Activated CD4-positive, CD25-positive, alpha-beta regulatory T cell treated with anti-CD3 and anti-CD28 coated beads, Interleukin-2, amount 50 U/mL, for 24 hours (primary cell): Measurements from ENCODE around the gene MIDN.
"Not testable (repeated sequence)": the region's sequence is repeated elsewhere in the genome, so short reads cannot be mapped to it uniquely, and the experiment has no call there.

Experiments
- ATAC-seq, 2 donors: fragments of 150-1000 bp; cut with Tn5 transposase; one replicate each; pipeline ENCODE4 v1.10.0; 2021; ENCODE audit warnings: mild to moderate bottlenecking in 1 of 2, moderate library complexity in 1 of 2

MIDN gene

DNA sequence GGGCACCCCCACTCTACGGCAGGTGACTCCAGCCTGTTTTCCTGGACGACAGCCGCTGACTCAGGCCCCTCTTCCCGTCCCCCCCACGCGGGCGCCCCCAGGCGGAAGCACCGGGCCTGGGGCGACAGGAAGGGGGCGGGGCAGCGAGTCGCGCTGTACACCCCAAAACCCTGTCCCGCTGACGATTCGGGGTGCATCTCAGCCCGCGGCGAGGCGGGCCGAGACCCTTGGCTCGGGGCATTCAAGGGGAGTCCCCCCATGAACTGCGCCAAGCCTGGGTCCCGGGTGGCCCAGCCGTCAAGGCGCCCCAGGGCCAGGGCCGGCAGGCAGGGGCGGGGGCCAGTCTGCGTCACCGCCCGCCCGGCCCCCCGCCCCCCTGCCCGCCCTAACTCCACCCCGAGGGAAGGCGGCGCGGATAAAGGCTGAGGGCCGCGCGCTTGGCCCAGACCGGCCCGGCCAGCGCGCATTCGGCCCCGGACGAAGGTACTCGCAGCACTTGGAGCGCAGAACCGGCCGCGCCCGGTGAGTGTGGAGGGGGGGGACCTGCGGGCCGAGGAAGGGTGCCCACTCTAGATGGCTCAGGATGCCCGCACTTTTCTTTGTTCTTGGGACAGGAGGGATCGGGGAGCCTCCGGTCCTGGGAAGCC, at the start of gene MIDN:
MIDN (plus strand) TSS at position 445 of the 647 bp plus-strand sequence. CDS start 1,714 bp downstream, outside the sequence.
- peak; percentile 4 to 6 for ATAC-seq

DNA sequence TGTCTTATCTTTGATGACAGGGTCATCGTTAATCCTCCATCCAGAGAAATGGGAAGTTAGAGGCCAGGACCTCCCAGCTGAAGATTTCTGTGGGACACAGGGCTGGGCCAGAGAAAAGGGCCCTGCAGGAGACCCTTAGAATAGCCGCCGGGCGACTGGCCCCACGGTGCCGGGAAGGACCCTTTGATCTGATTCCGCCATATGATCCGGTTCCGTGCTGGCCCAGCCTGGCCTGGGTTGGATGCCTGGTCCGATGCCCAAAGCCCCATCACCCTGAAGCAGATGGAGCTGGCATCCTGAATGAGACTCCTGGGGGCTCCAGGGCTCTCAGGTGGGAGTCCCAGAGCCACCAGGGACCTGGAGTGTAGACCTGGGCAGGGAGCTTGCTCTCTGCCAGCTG, 48.9 kb upstream of the MIDN start:
- no peak for ATAC-seq

- not testable (repeated sequence) for ATAC-seq
These were observed 47.8 kb upstream of the MIDN start for GRCh38 chr19:1200614-1201013.

DNA sequence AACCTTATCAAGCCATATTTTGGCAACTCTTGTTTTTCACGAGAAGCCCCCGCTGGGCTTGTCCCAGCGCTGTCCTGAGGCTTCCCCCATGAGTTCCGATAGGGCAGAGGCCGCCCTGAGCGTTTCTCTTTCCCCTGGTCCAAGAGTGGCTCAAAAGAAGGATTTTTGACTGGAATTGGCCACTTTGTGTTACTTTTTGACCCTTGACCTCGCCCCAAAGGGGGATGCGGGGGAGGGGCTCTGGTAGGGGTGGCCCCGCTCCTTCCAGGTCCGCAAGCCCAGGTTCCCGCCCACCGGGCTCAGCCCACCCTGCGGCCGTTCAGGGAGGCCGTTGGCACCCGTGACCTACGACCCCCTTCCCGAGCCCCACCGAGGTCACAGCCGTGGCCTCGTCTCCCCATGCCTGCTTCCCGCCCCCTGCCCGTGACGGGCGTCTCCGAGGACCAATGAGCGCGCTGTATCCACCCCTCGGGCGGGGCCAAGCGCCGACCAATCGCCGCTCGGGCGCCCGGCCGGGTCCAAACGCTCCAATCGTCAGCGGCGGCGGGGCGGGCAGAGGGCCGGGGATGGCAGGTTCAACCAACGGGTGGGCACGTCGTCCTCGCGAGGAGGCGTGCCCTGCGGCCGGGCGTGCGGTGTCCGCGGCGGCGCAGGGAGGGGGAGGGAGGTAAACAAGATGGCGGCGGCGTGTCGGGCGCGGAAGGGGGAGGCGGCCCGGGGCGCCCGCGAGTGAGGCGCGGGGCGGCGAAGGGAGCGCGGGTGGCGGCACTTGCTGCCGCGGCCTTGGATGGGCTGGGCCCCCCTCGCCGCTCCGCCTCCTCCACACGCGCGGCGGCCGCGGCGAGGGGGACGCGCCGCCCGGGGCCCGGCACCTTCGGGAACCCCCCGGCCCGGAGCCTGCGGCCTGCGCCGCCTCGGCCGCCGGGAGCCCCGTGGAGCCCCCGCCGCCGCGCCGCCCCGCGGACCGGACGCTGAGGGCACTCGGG, 43.0 kb upstream of the MIDN start, which contains the start of gene STK11:
STK11 (plus strand) TSS at position 665 of the 986 bp plus-strand sequence. CDS start 1,136 bp downstream, outside the sequence.
- peak; percentile 97 for ATAC-seq

- ATAC-seq, result no peak
These were observed 42.1 kb upstream of the MIDN start for GRCh38 chr19:1206150-1206863.

GRCh38 chr19:1206864-1207450, 41.4 kb upstream of the MIDN start:
- ATAC-seq, result no peak

- ATAC-seq, result not testable (repeated sequence)
These were observed 39.6 kb upstream of the MIDN start for GRCh38 chr19:1208830-1209229.

DNA sequence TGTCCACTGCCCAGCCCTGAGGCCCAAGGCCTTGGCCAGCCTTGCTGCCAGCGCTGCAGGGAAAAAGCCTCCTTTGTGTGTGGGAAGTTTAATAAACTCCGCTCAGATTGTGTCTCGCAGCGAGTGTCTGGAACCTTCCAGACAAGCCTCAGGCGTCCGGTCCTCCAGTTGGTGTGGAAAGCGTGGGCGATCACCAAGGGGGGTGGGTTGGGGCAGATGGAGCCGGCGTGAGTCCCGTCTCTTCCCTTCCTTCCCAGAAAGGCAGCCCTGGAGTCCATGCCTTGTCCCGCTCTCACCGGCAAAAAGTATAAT, 38.2 kb upstream of the MIDN start:
- ATAC-seq, result no peak

GRCh38 chr19:1211494-1212234, 36.7 kb upstream of the MIDN start:
- no peak for ATAC-seq

DNA sequence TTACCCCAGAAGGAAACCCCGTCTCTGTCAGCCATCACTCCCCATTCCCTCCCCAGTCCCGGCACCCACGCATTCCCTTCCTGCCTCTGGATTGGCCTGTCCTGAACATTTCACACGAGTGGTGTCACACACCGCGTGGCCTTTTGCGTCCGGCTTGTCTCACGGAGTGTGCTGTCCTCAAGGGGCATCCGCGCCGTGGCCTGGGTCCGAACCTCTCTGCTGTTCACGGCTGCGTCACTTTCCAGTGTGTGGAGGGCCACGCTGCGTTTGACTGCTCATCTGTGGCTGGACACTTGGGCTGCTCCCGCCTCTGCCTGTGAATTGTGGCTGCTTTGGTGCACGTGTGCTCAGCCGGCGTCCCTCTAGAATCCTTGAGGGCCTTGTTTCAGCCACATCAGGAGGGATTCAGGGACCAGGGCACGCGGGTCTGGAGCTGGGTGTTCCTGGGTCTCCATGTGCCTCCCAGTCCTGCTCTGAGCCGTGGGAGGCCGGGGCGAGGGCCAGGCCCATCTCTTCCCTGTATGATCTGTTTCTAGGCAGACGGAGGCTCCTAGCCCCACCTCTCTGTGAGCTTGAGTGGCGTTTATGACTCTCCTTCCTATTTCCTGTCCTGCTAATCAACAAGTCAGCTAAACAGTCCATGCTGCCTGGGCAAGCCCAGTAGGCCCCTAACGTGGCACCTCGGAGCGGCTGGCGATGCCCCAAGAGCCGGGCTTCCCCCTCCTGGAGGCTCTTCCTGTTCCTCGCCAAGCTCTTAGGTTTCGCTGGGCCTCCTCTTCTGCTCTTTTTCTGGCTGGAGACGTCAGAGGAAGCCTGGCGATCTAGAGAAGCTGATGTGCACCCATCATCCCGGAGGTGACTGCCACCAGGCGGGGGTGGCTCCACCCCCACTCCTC, 34.7 kb upstream of the MIDN start:
- peak; percentile 87 to 94 for ATAC-seq

DNA sequence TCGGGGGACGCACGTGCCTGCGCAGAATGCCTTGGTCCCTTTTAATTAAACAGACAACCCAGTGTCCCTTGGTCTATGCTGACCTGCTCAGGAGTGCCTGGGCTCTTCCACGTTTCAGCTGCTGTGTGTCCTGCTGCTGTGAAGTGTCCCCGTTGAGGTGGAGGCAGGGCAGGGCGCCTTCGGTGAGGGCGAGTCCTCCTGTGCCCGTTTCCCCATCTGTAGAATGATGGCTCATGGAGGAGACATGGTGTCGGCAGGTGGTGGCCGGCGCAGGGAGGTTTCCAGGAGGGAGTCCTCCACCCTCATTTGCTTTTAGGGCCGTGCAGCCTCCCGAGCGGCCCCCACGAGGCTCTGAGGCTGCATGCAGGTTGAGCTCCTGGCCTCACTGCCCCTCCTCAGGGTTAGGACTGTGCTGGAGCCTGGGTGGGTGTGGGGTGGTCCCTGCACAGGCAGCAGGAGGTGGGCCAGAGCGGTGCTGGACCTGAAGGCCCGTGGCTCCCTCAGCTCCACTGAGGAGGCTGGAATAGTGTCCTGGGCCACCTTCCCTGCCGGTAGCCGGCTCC, 34.0 kb upstream of the MIDN start:
- no peak for ATAC-seq

DNA sequence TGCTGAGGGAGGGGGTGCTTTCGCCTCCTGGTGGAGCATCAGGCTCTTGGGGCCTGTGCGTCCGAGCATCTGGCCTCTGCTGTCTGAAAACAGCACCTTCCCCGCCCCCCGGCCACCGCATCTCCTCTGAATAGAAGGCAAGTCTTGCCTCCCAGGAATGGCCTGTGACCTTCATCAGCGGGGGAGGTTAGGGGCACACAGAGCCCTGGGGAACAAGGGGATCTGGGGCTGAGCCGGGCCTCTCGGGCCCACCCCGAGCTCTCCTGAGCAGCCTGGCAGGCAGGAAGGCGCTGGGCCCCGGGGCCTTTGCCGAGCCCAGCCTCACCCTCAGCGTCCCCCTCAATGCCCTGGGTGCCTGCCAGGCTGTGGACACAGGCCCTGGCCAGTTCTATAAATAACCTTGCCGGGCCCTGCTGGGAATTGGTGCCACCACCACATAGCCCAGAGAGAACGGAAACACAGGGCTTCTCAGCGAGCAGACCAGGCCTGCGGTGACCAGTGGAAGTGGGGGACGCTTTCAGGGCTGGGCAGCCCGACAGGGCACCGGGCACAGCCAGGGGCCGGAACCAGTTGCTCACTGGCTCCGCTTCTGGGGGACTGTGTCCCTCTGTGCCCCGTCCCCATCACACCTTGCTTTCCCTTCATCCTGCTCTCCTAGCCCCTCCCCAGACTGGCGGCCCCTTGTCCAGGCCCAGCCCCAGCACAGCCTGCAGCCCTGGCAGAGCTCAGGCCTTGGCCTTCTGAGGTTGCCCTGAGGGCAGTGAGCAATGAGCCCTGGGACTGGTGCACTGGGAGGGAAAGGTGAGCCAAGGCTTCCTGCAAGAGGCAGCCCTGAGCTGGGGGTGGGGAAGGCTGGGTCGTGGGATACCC, 33.3 kb upstream of the MIDN start:
- no peak for ATAC-seq

DNA sequence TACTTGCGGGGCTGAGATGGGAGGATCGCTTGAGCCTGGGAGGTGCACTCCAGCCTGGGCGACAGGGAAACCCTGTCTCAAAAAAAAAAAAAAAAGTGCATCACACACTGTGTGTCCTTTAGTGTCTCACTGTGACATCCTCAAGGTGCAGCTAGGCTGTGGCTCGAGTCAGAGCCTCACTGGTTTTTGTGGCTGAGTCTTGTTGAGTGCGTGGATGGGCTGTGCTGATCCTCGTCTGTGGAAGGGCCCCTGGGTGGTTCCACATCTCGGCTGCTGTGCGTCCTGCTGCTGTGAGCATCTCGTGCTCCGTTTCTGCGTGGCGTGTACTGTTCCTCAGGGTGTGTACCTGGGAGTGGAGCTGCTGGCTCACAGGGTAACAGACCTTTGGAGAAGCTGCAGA, 31.6 kb upstream of the MIDN start:
- ATAC-seq, result no peak

DNA sequence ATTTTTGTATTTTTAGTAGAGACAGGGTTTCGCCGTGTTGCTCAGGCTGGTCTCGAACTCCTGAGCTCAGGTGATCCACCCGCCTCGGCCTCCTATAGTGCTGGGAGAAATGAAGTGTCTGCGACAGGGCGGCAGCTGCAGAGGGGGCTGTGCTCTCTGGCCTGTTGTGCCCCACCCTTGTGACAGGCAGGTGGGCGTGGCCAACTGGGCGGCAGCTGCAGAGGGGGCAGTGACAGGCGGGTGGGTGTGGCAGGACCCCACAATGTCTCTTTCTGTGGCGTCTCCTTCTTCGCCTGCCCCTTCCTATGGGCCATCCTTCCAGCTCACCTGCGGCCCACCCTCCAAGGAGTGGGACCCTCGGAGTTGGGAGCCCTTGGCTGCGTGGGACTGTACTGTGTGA, 31.0 kb upstream of the MIDN start:
- ATAC-seq, result no peak

DNA sequence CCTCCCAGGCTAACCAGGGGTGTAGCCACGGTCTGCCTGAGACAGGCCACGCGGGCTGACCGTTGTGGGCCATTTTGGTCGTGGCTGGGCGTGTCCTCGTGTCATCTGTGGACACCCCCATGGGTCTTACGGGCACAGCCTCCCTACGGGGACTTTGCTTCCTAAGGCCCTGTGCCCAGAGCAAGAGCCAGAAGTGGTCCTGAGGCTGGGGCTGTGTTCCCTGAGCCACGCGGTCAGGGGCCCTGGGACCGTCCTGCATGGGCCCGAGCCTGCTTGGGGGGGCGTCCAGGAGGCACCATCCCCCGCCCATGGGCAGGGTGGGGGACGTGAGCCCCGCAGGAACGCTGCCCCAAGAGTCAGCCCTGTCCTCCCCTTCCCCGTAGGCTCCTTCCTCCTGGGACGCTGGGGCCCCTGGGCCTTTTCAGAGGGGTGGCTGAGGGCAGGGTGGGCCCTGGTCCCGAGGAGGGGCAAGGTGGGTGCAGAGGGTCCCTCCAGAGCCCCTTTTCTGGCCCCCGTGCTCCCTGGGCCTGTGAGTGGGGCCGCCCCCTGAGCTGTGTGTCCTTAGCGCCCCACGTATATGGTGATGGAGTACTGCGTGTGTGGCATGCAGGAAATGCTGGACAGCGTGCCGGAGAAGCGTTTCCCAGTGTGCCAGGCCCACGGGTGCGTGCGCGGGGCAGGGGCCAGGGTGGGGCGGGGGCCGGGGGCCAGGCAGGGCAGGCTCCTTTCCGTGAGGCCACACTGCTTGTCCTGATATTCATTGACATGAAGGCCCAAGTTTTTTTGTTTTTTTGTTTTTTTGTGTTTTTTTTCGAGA, 29.4 kb upstream of the MIDN start:
- no peak for ATAC-seq

DNA sequence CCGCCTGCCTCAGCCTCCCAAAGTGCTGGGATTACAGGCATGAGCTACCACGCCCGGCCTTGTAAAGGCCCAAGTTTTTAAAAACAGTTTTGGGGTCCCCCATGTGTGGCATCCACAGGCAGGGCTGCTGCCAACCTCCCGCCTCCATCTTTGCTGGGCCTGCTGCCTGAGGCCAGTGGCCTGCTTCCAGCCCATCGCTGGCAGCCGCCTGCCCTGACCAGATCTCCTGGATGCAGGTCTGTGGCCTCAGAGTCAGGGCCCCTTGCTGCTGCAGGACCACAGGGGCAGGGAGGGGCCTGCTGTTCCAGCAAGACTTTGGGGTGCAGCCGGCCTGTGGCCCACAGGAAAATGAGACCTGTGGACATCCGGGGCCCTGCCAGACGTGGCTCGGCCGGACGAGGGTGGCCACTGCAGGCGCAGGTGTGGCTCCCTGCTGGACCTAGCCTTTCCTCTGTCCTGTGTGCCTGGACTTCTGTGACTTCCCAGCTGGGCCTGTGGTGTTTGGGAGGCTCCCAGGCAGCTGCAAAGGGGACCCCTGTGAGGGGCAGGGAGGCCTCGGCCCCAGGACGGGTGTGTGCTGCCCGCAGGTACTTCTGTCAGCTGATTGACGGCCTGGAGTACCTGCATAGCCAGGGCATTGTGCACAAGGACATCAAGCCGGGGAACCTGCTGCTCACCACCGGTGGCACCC, 28.5 kb upstream of the MIDN start:
- ATAC-seq, result no peak

DNA sequence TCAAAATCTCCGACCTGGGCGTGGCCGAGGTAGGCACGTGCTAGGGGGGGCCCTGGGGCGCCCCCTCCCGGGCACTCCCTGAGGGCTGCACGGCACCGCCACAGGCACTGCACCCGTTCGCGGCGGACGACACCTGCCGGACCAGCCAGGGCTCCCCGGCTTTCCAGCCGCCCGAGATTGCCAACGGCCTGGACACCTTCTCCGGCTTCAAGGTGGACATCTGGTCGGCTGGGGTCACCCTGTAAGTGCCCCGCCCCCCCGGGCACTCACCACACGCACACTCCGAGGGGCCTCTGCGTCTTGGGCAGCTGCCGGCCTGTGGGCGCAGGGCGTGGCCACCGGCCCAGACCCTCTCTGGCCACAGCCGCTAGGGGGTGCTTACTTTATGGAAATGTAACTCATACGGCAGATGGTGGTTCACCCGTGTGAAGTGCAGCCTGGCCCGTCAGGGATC, 27.9 kb upstream of the MIDN start:
- no peak for ATAC-seq
